HUDEP-2 (cell line): ENCODE measurements around the gene CNPY1.
"Not testable (repeated sequence)": the region's sequence is repeated elsewhere in the genome, so short reads cannot be mapped to it uniquely, and the experiment has no call there.

Source experiments
- DNase-seq, 76 experiments: peaks; one replicate each; lab custom pipeline; 2025; ENCODE audit not compliant: unreplicated experiment in 76 of 76; lab: John Stamatoyannopoulos, UW

Gene CNPY1

DNA sequence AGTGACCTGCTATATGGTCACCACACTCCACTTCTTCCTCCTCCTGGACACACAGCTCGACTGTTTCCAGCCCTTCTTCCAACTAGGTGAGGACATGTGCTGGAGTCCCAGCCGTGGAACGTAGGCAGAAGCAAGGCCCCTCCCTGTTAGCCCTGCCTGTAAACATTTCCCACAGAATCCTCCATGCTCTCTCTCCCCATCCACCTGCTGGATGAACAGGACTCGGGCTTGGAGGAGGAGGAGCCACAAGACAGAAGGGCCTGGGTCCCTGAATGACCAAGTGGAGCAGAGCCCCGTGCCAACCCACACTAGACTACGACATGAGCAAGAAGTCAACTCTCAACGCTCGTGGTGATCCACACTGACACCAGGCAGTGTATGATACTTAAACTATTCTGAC lies 9.9 kb downstream of the CNPY1 start:
- no peak for DNase-seq

DNA sequence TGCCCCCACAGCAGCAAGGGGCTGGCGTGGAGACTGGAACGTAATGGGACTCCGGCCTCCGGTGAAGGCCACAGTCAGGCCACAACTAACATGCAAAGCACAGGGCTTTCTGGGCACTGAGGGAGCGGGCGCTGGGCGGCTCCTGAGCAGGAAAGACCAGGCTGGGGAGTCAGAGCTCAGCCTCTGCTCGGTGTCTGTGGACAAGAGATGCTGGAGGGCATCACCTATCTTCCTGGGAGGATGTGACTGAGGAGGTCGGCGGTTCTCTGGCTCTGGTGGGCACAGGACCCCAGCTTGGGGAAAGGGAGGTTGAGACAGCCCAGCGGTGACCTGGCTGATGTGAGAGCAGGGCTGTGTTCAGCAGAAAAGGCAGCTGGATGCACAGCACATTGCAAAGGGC lies 11.7 kb downstream of the CNPY1 start:
- no peak for DNase-seq

DNA sequence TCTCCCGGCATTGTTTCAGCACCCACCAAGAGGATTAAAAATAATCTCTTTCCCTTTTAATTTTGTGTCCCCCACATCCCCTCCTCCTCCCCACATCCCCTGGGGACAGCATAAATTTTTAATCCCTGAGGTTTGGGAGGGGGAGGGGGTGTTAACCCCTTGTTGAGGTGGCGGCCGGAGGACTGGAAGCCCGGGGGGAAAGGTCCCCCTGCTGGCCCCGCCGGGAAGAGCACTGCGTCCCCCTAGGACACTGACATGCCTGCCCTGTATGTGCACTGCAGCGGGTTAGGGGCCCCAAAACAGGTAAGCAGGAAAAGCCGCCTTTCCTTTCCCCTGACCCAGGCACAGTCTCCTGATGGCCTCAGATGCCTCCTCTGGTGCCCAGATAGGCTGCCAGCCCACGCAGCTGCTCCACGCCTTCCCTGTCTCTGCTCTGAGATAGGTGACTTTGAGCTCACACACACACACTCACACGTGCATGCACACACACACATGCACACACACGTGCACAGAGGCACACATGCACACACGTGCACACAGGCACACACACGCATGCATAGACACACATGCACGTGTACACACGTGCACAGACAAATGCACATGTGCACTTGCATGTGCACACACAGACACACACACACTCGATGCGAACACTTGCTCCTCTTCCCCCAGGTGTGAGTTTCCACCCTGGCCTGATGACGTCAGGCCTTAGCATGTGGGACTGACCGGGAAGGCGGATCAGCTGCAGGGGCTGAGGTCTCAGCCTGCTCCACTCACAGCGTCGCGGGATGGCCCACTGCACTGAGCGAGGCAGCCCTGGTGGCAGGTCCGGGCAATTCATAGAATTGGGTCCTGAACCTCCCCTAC lies 12.3 kb downstream of the CNPY1 start:
- peak in 2 of 76 experiments; percentile 8 to 22 for DNase-seq

DNA sequence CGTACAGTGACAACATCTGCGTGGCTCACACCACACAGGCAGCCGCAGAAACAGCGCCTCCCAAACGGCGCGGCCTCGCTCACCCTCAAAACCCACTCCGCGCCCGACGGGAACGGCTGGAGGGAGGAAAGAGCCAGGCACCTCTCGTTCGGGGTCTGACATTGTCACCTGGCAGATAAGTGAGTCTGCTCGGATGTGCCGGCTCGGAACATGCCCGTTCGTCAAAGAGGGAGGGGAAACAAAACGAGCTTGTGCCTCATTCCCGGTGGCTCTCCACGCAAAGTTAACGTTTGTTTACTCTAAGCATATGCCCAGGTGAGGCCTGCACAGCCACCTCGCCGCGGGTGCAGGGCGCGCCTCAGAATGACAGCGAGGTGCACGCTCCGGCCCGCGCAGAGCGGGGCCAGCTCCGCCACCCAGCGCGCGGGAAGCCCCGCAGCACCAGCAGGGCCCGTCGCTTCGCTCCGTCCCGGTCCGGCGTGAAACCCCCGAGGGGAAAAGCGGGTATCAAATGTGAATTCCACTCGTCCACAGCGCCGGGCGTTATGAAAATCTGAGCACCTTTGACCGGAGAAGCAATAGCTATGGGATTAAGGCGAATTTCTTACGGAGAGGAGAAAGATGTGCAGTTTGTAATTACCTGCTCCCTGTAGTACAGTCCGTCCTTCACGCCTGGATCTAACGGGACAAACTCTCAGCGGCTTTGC lies 13.1 kb downstream of the CNPY1 start:
- no peak for DNase-seq

DNA sequence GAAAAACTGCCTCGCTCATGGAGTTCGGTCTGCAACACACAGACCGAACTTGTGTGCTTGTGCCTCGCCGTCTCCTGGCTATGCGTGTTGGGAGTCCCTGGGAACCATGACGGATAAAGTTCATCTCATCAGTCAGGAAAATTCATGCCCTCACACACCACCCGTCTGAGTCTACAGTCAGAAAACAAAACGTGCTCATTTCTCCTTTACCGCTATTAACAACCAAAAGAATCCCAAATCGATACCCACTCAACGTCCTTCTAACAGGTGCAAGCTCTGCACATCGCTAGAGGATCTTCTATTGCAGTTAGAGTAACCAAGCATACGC lies 13.6 kb downstream of the CNPY1 start:
- DNase-seq: no peak

DNA sequence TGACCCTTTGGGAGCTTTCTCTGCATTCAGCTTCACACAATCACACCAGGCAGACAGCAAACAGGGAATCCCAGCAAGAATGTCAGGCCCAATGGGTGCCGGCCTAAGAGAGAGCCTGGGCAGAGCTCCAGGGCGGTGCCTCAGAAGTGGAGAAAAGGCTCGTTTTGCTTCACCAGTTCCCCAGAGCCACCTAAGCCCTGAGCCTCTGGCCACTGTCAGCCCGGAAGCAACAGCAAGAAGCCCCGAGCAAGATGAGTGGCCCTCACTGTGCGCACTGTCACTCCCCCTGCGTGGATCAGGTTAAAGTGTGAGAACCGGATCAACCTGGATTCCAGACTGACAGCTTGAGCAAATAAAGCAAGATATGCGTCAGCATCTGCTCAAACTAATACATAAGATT lies 14.7 kb downstream of the CNPY1 start:
- no peak for DNase-seq

DNA sequence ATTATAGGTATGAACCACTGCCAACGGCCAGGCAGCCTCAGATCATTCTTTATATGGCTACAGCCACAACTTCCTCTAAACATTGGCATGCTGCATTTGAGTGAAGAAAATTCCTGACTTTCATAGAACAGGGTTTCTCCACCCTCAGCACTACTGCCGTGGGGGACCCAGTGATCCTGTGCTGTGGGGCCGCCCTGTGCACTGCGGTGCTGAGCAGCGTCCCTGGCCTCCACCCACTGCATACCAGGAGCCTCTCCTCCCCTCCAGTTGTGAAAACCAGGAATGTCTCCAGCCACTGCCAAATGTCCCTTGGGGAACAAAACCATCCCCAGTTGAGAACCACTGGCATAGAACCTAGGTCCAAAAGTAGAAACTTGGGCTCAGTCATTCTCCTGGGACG lies 15.8 kb downstream of the CNPY1 start:
- DNase-seq: no peak

DNA sequence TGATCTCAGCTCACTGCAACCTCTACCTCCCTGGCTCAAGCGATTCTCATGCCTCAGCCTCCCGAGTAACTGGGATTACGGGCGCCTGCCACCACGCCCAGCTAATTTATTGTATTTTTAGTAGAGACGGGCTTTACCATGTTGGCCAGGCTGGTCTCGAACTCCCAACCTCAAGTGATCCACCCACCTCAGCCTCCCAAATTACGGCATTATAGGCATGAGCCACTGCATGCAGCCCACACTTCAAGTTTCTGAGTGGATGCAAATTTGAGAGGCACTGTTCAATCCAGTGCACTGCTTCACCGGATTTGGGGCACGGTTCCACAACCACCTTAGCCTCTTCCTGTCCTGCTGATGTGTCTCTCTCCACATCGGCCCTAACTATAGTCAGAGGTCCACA lies 16.5 kb downstream of the CNPY1 start:
- no peak for DNase-seq

DNA sequence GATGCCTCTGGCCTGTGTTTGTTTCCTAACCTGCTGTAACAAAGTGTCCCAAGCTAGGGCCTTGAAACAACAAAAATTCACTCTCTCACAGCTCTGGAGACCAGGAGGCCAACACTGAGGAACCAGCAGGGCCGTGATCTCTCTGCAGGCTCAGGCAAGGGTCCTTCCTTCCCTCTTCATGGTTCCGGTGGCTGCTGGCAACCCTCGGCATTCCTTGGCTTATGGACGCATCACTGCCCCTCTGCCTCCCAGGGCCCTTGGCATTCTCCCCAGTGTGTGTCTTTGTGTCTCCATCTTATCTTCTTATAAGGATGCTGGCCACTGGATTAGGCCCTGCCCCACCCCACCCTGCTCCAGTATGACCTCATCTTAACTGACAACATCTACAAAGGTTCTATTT lies 17.0 kb downstream of the CNPY1 start:
- DNase-seq: no peak

DNA sequence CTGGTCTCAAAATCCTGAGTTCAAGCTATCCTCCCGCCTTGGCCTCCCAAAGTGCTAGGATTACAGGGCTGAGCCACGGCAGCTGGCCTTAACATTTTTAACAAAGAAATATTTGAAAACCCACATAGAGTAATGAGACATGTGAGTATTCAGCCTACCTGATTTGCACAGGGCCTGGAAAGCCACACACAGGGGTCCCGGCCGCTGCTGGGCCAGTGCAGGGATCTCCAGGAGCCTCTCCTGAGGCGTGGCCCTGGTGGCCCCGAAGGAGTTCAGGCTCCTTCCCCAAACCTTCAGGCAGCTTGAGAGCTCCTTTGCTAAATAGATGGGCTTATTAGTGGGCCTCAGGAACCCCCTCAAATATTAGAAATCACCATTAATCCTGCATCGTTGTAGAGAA lies 18.7 kb downstream of the CNPY1 start:
- DNase-seq: no peak

DNA sequence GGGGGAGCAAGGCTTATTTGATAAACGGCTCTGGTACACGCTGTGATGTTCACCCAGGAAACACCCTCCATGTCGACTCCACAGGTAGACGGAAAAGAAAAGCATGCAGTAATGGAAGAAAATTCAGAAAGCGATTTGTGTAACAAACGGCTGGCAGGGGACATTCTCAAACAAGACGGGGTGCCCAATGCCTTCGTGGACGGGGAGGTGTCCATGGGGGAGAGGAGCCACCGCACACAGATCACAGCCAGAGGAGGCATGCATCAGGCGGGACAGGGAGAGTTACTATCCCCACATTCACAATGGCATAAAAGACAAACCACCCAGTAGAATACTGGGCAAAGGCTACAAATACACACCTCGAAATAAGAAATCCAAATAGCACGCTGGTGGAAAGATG lies 20.1 kb downstream of the CNPY1 start:
- DNase-seq: no peak

DNA sequence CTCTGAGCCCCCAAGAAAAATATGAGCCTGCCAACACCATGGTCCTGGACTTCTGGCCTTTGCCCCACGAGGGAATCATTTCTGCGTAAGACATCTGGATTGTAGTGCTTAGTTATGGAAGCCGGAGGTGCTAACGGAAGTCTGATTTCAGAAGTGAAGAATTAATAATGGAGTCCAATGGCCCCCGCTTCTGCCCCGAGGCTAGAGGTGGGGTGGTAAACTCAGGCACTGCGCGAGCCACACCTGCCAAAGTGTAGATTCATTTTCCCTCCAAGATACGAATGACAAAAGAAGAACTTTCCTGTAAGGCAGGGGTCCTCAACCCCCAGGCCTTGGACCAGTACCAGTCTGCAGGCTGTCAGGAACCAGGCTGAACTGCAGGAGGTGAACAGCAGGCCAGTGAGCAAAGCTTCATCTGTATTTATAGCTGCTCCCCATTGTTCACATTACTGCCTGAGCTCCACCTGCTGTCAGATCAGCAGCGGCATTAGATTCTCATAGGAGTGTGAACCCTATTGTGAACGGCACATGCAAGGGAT lies 22.3 kb downstream of the CNPY1 start:
- peak in 2 of 76 experiments; percentile 0 to 3 for DNase-seq

DNA sequence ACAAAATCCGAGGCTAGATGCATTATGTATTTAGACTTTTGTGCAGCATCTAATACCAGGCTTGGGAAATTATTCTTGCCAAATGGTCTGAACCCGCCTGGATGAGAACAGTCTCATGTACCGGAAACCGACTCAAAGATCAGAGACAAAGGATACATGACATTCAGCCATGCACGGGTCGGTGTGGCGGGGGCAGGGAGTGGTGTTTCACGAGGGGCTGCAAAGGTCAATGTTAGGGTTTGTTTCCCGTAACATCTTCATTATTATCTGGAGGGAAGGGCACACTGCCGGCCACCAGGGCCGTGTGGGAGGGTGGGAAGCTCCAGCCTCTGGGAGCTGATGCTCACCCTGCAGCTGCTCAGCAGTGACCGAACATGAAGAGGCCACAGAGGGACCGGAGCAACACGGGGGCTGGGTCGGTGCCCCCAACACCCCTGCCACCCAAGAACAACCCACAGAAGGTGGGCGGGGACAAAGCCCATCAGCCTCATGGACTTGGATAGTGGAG lies 23.1 kb downstream of the CNPY1 start:
- DNase-seq: no peak

DNA sequence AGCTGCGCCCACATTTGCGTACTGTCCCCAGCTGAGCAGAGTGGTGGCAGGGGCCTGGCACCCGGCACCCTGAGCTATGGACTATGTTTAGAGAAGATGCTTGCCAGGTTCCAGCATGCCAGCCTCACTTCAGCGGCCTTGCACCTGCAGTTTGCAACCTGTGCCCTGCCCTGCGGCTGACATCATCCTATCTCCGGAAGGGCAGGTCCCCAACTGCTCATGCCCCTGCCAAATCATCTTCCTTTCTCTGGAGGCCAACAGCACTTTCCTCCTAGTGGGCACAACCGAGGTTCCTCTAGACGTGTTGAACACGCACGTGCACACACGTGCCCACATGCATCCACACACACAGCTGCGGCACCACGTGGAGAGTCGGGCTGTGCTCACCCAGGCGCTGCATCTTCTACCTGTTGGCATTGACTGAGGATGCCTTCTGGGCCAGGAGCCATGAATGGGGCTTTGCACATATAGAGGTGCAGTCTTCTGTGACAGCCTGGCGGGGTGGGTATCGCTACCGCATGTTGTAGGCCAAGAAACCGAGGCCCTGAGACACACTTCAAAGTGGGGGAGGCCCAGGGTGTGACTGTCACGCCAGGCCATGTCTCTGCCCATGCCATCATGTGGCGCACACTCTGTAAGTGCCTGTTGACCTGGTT lies 24.5 kb downstream of the CNPY1 start:
- DNase-seq: no peak

DNA sequence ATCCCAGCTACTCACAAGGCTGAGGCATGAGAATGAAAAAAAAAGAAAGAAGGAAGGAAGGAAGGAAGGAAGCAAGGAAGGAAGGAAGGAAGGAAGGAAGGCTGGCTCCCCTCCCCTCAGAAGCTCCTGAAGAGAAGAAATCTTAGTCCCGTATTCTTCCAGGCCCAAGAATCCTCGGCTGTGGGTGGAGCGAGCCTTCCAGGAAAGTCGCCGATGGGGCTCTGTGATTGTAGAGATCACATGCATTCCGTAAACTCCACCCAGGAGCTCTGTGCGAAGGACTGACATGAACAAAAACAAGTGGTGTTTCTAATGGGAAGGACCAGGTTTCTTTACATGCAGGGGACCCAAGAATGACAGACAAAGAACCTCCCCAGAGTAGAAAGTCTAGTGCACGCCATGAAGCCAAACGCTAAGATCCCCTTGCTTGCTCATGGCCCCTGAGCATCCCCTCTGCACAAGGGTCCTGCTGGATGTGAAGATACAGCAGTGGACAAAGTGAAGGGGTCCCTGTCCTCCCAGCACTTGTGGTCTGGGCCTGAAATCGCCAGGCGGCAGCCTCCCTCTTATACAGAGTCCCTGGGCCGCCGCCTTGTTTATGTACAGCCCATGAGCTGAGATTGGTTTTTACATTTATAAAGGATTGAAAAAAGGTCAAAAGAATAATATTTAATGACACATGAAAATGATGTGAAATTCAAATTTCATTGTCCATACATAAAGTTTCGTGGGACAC lies 25.2 kb downstream of the CNPY1 start:
- DNase-seq: no peak

DNA sequence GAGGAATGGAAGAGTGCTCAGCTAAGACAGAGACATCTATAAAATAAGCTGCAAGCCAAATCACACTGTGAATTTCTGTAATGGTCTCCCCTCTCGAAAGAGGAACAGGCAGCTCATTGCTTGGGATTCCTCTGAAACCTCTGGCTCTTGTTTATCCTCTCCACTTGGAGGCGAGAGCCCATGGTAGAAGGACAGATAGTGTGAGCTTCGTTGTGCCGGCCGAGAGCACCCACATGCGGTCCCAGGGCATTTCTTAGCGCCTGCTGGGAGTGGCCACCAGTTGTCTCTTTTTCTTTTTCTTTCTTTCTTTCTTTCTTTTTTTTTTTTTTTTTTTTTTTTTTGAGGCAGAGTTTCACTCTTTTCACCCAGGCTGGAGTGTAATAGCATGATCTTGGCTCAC lies 26.2 kb downstream of the CNPY1 start:
- DNase-seq: no peak

DNA sequence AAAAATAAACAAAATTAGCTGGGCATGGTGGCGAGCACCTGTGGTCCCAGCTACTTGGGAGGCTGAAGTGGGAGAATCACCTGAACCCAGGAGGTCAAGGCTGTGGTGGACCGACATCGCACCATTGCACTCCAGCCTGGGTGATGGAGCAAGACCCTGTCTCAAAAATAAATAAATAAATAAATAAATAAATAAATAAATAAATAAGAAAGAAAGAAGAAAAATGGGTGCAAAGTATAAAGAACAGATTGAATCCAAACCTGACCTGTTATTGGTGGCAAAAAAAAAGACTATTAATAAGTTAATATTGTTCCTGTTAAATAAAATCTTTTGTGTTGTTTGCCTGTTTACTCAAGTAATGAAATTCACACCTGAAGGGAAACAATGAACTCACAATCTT lies 27.0 kb downstream of the CNPY1 start:
- DNase-seq: not testable (repeated sequence)

DNA sequence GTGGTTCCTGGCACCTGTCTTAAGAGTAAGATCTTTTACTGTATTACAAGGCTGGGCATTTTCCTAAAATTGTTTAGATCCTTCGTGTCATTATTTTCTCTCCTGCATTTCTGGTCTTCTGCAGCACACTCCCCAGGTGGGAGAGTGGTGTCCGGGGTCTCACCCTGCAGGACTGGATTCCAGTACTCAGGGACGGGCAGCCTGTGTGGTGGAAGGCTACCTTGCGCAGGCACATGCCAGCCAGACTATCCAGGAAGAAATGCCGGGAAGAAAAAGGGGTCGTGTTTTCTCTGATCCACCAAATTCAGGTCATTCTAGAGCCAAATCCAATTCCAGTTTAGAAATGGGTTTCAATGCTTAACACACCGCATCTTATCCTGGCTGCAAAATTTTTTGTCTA lies 27.7 kb downstream of the CNPY1 start:
- DNase-seq: no peak

DNA sequence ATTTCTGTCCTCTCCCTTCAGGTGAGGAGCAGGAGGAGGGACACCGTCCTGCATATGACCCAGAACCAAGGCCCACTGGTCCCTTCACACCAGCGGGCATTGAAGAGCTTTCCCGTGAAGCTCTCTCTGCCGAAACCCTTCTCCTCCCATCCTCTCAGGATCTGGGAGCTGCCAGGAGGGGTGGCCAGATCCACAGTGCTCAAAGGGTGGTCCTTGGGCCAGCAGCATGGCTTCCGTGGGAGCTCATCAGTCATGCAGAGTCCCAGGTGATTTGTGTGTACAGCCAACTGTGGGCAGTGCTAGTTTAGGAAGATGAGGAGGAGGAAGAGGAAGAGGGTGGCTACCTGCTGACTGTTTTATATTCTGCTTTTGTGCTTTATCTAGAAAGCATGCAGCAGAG lies 28.4 kb downstream of the CNPY1 start:
- DNase-seq: no peak

DNA sequence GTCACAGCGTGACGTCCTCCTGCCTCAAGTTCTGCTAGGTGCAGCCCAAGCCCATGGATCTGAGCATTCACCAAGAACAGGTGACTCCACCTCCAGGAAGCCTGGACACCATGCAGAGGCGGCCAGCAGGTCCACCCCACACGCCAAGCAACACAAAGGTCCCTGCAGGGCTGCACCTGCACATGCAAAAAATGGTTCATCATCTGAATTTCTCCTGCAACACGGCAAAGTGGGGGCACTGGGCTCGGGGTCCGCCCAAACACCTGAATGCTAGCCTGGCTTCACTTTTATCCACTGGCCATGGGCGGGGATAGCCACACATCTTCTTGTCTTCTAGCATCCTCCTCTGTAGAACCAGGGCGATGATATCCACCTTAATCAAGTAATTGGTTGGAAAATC lies 28.9 kb downstream of the CNPY1 start:
- no peak for DNase-seq

DNA sequence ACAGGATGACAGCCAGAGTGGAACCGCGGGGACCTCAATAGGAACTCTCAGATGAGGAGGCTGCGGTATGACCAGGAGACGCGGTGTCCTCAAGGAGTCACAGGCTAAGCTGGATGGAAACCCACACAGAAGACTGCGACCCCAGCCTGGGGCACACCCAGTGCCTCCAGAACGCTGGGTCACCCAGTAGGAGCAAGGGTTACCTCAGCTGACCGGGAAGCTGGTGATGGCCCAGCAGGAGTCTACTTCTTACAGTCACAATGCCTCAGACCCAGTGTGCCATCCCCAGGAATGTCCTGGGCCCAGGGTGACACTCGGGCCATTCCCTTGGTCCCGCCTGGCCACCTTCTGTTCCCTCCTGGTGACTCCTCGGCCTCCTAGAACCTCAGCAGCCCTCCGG lies 29.9 kb downstream of the CNPY1 start:
- no peak for DNase-seq
